Activated CD4-positive, CD25-positive, alpha-beta regulatory T cell treated with anti-CD3 and anti-CD28 coated beads, Interleukin-2, amount 50 U/mL, for 24 hours (primary cell): ENCODE results near the gene IFT25.

Experiments used
- ATAC-seq, 2 donors: fragments of 150-1000 bp; cut with Tn5 transposase; one replicate each; pipeline ENCODE4 v1.10.0; 2021; ENCODE audit warnings: mild to moderate bottlenecking in 1 of 2, moderate library complexity in 1 of 2

The IFT25 gene

GRCh38 chr1:53956308-53957168 is 11.0 kb upstream of the IFT25 start:
- ATAC-seq = no peak

- no peak for ATAC-seq
Measured at GRCh38 chr1:53954128-53954527, 8.6 kb upstream of the IFT25 start.

- no peak for ATAC-seq
Measured at GRCh38 chr1:53951697-53952096, 6.2 kb upstream of the IFT25 start.

DNA sequence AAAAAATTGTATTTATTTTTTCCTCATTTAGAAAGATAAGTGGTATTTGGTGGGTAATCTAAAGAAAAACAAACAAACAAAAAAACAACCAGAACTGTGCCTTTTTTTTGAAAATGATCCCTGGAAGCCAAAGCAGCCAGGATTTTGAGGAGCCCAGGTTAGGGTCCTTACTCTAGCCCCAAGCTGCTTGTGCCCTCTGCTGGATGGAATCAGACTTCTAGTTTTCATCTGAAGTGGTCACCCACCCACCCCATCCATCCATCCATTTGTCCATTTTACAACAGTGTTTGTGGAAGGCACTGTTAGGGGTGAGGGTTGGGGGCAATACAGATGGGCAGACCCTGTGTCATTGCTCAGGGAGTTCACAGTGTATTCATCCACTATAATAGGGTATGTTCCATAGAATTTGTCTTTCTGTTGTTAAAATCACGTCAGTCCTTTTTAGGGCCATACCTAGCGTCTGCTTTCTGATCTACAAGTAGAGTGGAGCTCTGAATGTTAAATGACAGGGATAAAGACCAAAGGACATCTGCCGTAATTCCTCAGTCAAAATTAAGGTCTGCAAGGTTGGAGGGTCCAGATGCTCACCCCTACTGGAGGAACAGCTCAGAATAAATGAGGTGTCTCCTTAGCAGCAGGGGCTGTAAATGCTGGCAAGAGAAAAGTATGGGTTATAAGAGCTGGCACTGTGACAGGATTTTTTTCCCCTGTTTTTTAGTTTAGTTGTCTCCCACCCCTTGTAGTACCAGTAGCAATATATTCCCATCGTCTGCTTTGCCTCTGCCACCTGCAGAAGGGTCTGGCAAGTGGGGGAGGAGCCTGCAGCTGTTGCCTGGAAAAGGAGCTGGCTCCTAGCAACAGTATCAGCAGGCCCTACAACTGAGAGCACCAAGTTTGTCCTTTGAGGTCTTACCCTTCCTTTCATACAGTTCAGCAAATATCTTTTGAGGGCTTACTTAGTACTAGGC is 3.8 kb upstream of the IFT25 start:
- ATAC-seq = no peak

GRCh38 chr1:53948291-53948690 is 2.8 kb upstream of the IFT25 start:
- ATAC-seq = no peak

DNA sequence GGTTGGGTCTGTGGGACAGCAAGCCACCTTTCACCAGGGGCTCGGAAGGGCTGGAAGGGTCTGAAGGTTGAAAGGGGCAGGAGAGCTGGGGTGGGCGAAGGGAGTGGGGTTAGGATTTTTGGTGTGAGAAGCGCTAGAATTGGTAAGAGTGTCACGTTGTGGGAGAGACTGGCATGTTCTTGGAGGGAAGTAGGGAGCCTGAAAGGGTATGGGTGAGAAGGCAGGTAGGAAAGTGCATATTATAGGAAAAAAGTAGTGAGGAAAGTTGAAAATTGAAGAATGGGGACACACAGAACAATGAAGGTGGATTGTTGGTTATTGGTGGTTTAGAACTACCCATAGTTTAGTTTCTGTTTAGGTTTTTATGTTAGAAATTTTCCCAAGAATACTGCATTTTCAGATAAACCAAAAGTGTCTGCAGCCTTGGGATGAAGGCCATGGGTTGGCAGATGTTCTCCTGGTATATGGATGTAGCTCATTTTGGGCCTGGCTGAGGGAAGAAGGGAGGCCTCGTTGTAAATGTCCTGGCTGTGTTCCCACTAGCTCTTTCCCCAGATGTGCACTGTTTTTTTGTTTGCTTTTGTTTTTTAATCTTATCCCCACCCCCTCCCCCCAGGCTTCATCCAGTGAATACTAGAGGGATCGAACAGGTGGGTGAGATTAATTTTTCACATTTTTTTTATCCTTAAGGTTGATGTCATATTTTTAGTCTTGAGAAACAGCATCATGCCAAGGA is 1.8 kb upstream of the IFT25 start:
- ATAC-seq = no peak

DNA sequence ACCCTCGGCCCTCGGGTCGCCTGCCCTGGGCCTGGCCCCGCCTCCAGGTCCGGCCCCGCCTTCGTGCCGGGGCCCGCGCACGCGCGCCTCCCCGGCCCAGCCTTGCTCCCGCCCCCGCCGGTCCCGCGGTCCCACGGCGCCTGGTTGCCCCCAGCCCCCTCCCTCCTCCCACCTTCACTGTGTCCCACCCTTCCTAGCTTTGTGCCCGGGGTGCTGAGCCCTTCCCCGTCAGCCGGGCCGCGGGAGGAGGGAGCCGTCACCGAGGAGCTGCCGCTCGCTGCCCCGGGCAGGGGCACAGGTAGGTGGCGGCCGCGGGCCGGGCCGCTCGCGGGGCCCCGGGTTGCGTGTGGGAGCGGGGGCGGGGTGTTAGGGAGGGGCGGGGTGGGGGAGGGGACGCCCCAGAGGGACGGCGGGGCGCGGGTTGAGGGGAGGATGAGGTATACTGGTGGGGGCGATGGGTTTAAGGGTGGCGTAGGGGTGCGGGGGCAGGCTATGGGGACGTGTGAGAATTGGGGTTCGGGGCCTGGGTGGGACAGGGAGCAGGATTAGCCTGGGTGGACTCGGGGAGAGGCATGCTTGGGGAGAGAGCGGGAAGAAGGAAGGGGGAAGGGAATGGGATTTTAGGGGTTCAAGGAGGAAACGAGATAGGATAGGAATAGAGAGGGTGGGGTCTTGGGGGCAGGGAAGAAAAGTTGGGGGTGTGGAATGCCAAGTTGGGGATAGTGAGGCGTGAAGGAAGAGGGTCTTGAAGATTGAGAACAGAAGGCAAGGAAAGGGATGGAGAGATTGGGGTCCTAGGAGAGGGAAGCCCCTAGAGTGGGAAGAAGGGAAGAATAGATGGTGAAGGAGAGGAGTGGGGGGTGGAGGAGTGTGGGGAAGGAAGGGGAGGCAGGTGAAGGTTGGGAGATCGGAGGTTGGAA is 1.0 kb upstream of the IFT25 start, which contains the start of gene LRRC42:
Gene LRRC42 (plus strand): TSS at position 99 of the 920 bp plus-strand sequence. CDS start 5,650 bp downstream, outside the sequence.
- ATAC-seq = peak; percentile 58 to 65

DNA sequence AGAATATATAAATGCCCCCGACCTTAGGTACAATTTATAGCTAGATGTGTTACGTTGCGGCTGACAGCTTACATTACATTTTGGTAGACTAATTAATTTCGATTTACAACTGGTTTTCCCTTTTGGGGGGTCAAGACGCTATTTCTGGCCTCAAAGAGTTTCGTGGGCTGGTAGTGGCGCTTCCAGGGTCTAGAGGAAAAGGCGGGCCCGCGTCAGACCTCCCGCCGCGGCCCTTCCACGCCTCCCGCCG is 391 bp downstream of the IFT25 start:
- ATAC-seq = no peak

GRCh38 chr1:53944469-53945182 is 873 bp downstream of the IFT25 start:
- no peak for ATAC-seq

- no peak for ATAC-seq
Measured at GRCh38 chr1:53943490-53944043, 1.9 kb downstream of the IFT25 start.

DNA sequence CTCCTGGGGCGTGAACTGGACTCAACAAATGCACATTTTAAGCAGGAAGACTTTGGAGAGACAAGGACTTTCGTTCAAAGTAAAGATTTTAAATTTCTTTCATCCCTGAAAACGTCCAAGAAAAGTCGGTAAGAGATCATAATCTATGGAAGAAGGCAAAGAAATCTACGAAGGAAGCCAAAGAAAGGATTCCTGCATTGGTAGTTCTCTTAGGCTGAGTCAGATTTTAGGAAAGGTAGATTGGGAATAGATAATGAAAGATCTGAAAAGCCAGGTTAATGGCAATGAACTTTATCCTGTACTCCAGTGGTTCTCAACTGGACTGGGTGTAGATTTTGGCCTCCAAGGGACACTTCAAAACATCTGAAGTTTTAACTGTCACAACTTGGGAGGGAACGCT is 2.4 kb downstream of the IFT25 start:
- no peak for ATAC-seq

- ATAC-seq = peak; percentile 10 to 30
Measured at GRCh38 chr1:53942127-53942957, 3.2 kb downstream of the IFT25 start.

- ATAC-seq = no peak
Measured at GRCh38 chr1:53938136-53938830, 7.2 kb downstream of the IFT25 start.

DNA sequence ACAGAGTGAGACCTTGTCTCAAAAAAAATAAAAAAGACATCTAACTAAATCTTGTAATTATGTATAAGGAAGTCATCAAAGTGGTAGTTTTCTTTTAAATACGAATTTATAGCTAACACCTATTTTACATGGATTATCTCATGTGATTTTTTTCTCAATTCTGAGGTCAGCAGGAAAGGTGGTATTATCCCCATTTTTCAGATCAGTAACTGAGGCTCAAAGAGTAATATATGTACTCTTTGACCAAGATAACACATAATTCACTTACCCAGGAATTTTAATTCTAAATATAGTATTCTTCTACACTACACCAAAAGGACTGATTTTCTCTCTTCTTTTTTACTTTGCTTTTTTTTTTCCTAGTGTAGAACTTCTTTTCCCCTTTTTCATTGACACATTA is 9.1 kb downstream of the IFT25 start:
- ATAC-seq = no peak

DNA sequence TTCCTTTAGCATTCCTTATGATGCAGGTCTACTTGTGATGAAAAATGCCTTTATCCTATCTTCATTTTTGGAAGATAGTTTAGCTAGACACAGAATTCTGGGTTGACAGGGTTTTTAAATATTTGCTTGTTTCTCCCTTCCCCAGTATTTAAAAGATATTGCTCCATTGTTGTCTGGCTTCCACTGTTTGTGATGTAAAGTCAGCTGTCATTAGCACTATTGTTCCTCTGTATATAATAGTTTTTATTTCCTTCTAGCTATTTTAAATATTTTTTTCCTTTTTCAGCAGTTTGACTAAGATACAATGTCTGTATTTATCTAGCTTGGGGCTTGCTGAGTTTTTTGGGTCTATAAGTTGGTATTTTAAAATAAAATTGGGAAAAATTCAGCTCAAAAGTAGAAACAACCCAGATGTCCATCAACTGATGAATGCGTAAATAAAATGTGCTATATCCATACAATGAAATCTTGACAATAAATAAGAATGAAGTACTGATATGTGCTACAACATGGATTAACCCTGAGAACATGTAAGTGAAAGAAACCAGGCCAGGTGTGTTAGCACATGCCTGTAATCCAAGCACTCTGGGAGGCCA is 11.2 kb downstream of the IFT25 start:
- no peak for ATAC-seq

DNA sequence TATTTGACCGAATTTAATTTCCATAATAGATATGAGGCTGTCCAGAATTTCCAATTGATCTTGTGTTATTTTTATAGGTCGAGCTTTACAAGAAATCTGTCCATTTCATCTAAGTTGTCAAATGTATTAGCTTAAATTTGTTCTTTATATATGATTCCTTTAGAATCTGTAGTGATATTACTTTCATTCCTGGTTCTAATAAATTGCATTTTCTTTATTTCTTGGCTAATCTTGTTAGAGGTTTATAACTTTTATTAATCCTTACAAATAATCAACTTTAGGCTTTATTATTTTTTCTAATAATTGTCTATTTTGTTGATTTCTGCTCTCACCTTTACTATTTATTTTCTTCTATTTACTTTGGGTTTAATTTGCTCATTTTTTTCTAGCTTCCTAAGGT is 14.0 kb downstream of the IFT25 start:
- no peak for ATAC-seq

GRCh38 chr1:53930932-53931331 is 14.6 kb downstream of the IFT25 start:
- ATAC-seq = no peak

DNA sequence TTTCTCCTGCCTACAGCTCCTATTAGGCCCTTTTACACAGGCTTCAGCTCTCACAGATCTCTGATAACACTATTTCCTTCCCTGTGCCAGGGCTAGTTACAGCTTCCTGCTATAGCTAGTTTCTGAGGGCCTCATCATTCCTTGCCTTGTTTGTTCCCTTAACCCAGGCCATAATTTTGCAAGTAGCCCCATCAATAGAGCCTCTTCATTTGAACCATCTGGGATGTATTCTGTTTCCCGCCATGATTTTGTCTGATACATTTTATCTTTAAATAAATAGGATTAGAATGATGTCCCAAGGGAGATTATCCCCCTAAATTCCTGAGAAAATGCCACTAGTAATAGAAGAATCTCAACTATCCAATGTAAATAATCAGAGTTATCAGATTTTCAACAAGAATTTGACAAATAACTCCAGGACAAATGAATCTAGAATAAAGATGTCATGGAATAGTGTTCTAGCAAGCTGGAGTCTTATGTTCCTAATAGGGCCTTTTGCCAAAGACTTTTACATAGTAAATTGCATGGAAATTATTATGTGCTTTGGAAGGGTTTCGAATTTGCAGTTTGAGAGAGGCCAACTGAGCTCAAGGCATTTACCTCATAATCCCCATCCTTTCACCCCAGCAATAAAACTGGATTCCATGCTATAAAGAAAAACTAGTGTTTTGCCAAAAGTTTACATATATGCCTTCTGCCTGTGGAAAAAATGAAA is 16.1 kb downstream of the IFT25 start:
- no peak for ATAC-seq
